Osteoblast (primary cell): Measurements from ENCODE around the gene G0S2. TPM values are rescaled to one million over a fixed set of nuclear protein-coding genes. Genes with fewer than 3 reads are reported as not detected.

Experiments used
- DNase-seq: peaks from one replicate; pipeline ENCODE4 v3.0.0; 2011; ENCODE audit warnings: low spot score, mixed read lengths; ENCODE audit not compliant: insufficient read length; ENCODE audit errors: missing footprints
- H2AFZ ChIP-seq: 2 replicates; pipeline ENCODE4 v1.6.0; 2011; ENCODE audit warnings: mild to moderate bottlenecking, low read length
- H3K27ac ChIP-seq: 2 replicates; pipeline ENCODE4 v1.5.1; 2011; ENCODE audit warnings: mild to moderate bottlenecking, low read depth, low read length, moderate library complexity
- H3K27me3 ChIP-seq: 2 replicates; pipeline ENCODE4 v1.6.0; 2012; ENCODE audit warnings: mild to moderate bottlenecking, control low read depth, inconsistent platforms, low read length, moderate library complexity; ENCODE audit not compliant: insufficient read depth
- H3K36me3 ChIP-seq: 2 replicates; pipeline ENCODE4 v1.5.1; 2011; ENCODE audit warnings: mild to moderate bottlenecking, low read length, control low read depth, moderate library complexity; ENCODE audit not compliant: insufficient read depth
- H3K4me1 ChIP-seq: 2 replicates; pipeline ENCODE4 v1.5.1; 2011; ENCODE audit warnings: mild to moderate bottlenecking, low read length, control low read depth, moderate library complexity; ENCODE audit not compliant: insufficient read depth
- H3K4me2 ChIP-seq: 2 replicates; pipeline ENCODE4 v1.6.0; 2011; ENCODE audit warnings: mild to moderate bottlenecking, low read length; ENCODE audit not compliant: insufficient read depth
- H3K4me3 ChIP-seq: fragments of 200-600 bp; sonication (generic); 3 replicates; pipeline ENCODE4 v1.5.1; 2012; ENCODE audit warnings: mild to moderate bottlenecking, low read length, inconsistent platforms; ENCODE audit not compliant: insufficient read depth
- H3K79me2 ChIP-seq: 2 replicates; pipeline ENCODE4 v1.6.0; 2012; ENCODE audit warnings: mild to moderate bottlenecking, low read length, control low read depth, inconsistent platforms; ENCODE audit not compliant: insufficient read depth
- H3K9me3 ChIP-seq: 2 replicates; pipeline ENCODE4 v1.5.1; 2011; ENCODE audit warnings: low read depth, low read length, control low read depth
- H4K20me1 ChIP-seq: 2 replicates; pipeline ENCODE4 v1.6.0; 2012; ENCODE audit warnings: mild to moderate bottlenecking, low read length, control low read depth; ENCODE audit not compliant: insufficient read depth
- CTCF ChIP-seq: IDR thresholded peaks from 2 replicates; pipeline ENCODE4 v1.5.1; 2011; ENCODE audit warnings: mild to moderate bottlenecking, low read depth, low read length, moderate library complexity; ENCODE audit errors: extremely low read depth
- total RNA-seq: library from RNA; depleted of rRNA; stranded (reverse); fragments of >200 nt; gene quantifications from 2 replicates; pipeline ENCODE4 v1.2.3, GENCODE V29; 2012

Gene G0S2
- total RNA-seq, 1 donor = 10.5 TPM

- Histone ChIP-seq H2AFZ (no peak overlapping the region), H3K36me3 (no peaks in the 10 kb centered on the region), H3K4me3 (no peak overlapping the region), H3K9me3 (no peaks in the 10 kb centered on the region), H3K4me1 (peaks cover 15% of the 10 kb centered on the region), H3K27ac (no peak overlapping the region), H3K4me2 (no peak overlapping the region), H4K20me1 (no peaks in the 10 kb centered on the region), H3K79me2 (no peaks in the 10 kb centered on the region), H3K27me3 (no peaks in the 10 kb centered on the region)
- no peak for DNase-seq
- TF ChIP-seq CTCF = no peak
Measured at GRCh38 chr1:209657918-209658317, 17.3 kb upstream of the G0S2 start.

- no peaks in the 10 kb centered on the region for H4K20me1 ChIP-seq
- no peak for TF ChIP-seq CTCF
- no peaks in the 10 kb centered on the region for H3K27me3 ChIP-seq
- no peak for DNase-seq
- H3K27ac ChIP-seq = peak overlapping the region; percentile 25
- no peaks in the 10 kb centered on the region for H3K9me3 ChIP-seq
- no peak overlapping the region for H3K4me2 ChIP-seq
- no peak overlapping the region for H3K4me3 ChIP-seq
- H3K36me3 ChIP-seq = no peaks in the 10 kb centered on the region
- H3K79me2 ChIP-seq = no peaks in the 10 kb centered on the region
- no peak overlapping the region for H2AFZ ChIP-seq
- H3K4me1 ChIP-seq = peaks cover 13% of the 10 kb centered on the region
Measured at GRCh38 chr1:209659909-209660308, 15.3 kb upstream of the G0S2 start.

- no peak for DNase-seq
- H3K4me2 ChIP-seq = no peak overlapping the region
Measured at GRCh38 chr1:209661071-209661470, 14.1 kb upstream of the G0S2 start.

GRCh38 chr1:209662879-209663327 lies 12.3 kb upstream of the G0S2 start:
- H4K20me1 ChIP-seq = no peaks in the 10 kb centered on the region
- H3K27me3 ChIP-seq = no peaks in the 10 kb centered on the region
- no peak overlapping the region for H3K27ac ChIP-seq
- H3K4me1 ChIP-seq = peaks cover 13% of the 10 kb centered on the region
- H3K4me3 ChIP-seq = no peak overlapping the region
- H2AFZ ChIP-seq = no peak overlapping the region
- no peaks in the 10 kb centered on the region for H3K36me3 ChIP-seq
- TF ChIP-seq CTCF = no peak
- DNase-seq = peak; percentile 73
- H3K4me2 ChIP-seq = no peak overlapping the region
- H3K9me3 ChIP-seq = no peaks in the 10 kb centered on the region
- H3K79me2 ChIP-seq = no peaks in the 10 kb centered on the region

More at GRCh38 chr1:209661071-209661470, 14.1 kb upstream of the G0S2 start:
- no peaks in the 10 kb centered on the region for H3K9me3 ChIP-seq
- H2AFZ ChIP-seq = no peak overlapping the region
- H3K27ac ChIP-seq = no peak overlapping the region
- H3K4me3 ChIP-seq = no peak overlapping the region
- H3K79me2 ChIP-seq = no peaks in the 10 kb centered on the region
- no peaks in the 10 kb centered on the region for H4K20me1 ChIP-seq
- no peak for TF ChIP-seq CTCF
- peaks cover 13% of the 10 kb centered on the region for H3K4me1 ChIP-seq
- H3K27me3 ChIP-seq = no peaks in the 10 kb centered on the region
- H3K36me3 ChIP-seq = no peaks in the 10 kb centered on the region
